ENCODE data around the gene NKD1.

DNA sequence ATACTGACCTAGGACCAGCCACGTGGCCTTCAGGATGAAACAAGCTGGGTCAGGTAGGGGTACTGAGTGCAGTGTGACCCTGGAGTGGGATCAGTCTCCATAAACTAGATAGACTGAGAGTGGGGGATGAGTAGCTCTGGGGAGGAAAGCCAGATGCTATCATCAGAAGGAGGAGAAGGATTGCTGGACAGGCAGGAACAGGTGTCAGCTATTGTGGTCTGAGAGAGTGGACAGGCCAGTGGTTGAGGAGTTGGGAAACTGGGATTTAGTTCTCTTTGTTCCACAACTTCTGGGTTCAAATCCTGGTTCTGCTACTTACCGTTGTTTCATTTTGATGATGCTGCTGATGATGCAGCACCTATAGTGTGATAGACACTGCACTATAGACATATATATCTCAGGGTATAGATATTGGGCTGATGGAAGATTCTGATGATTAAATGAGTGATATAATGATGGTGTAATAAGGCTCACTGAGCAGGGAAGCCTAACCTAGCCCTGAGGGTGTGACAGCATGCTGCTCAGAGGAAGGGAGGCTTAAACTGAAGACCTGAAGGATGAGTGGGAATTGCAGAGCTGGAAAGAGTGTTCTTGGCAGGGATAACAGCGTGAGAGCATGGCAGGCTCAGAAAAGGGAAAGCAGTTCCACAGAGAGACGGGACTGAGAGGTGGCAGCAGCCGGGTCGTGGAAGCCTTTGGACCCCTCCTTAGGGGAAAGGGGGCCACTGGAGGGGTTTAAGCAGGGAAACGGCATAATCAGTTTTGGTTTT, 66.9 kb downstream of the NKD1 start:
- no peak for TF ChIP-seq CTCF (IDR thresholded peaks at IDR 0.05)
- TF ChIP-seq POLR2A (IDR thresholded peaks at IDR 0.05): no peak

Data from adrenal gland (tissue), 5 donors.